ENCODE results near the gene WNT5B. TPM values are rescaled to one million over a fixed set of nuclear protein-coding genes. Genes with fewer than 3 reads are reported as not detected.

The WNT5B gene
- polyA plus RNA-seq, 1 donor (not counting 4 experiments of a cell fraction or from before 2014, with no cell fraction given), result 12.3 TPM

DNA sequence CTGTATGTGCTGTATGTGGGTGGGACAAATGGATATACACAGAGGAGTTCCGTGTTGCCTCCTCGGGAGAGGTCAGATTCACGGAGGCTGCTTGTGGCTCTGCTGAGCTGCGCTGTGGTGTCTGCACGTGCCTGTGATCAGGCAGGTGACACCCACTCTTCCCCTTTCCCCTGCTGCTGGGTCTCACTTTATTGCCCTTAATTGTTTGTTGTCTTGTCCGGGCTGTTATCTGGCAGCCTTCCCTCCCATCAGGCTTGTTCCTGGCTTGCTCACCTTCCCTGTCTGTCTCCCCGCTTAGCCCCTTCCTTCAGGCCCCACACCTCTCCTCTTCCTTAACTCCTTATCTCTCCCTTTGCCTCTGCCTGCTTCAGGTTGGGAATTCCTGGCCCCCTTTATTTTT is 13.5 kb downstream of the WNT5B start:
- Histone ChIP-seq H3K27me3 (ENCODE audit: control insufficient read depth, extremely low read depth, insufficient read depth, low read length) (no peaks in the 10 kb centered on the region), H3K9me1 (ENCODE audit: control insufficient read depth, extremely low read depth, insufficient read depth, low read length) (peaks cover 2% of the 10 kb centered on the region), H3K9ac (ENCODE audit: control insufficient read depth, extremely low read depth, insufficient read depth, low read length) (no peak overlapping the region), H3K36me3 (ENCODE audit: control insufficient read depth in 2 of 2, extremely low read depth in 1 of 2, insufficient read depth in 2 of 2, low read length in 2 of 2) (peaks cover 2 to 4% of the 10 kb centered on the region in 2 experiments), H3K27ac (ENCODE audit: control insufficient read depth, insufficient read depth, low read length) (no peak overlapping the region), H3K9me3 (ENCODE audit: control insufficient read depth, low read depth, low read length) (no peaks in the 10 kb centered on the region), H2AFZ (ENCODE audit: control insufficient read depth, low read length) (no peak overlapping the region), H3K4me1 (ENCODE audit: control insufficient read depth, extremely low read depth, insufficient read depth, low read length) (peaks cover 9% of the 10 kb centered on the region), H4K20me1 (ENCODE audit: control insufficient read depth, extremely low read depth, insufficient read depth, low read length) (no peaks in the 10 kb centered on the region), H3K4me2 (ENCODE audit: control insufficient read depth, extremely low read depth, insufficient read depth, low read depth, low read length) (no peak overlapping the region), H3K79me2 (ENCODE audit: control insufficient read depth, insufficient read depth, low read length) (no peaks in the 10 kb centered on the region), H3K4me3 (ENCODE audit: control insufficient read depth in 2 of 3, extremely low read depth in 1 of 3, insufficient read depth in 2 of 3, low read depth in 1 of 3, low read length in 3 of 3) (no peak overlapping the region)
- TF ChIP-seq, protein P1, sequence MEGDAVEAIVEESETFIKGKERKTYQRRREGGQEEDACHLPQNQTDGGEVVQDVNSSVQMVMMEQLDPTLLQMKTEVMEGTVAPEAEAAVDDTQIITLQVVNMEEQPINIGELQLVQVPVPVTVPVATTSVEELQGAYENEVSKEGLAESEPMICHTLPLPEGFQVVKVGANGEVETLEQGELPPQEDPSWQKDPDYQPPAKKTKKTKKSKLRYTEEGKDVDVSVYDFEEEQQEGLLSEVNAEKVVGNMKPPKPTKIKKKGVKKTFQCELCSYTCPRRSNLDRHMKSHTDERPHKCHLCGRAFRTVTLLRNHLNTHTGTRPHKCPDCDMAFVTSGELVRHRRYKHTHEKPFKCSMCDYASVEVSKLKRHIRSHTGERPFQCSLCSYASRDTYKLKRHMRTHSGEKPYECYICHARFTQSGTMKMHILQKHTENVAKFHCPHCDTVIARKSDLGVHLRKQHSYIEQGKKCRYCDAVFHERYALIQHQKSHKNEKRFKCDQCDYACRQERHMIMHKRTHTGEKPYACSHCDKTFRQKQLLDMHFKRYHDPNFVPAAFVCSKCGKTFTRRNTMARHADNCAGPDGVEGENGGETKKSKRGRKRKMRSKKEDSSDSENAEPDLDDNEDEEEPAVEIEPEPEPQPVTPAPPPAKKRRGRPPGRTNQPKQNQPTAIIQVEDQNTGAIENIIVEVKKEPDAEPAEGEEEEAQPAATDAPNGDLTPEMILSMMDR (optimal IDR thresholded peaks at IDR 0.05 in 1 of 3, IDR thresholded peaks at IDR 0.05 in 1 of 3, conservative IDR thresholded peaks at IDR 0.05 in 1 of 3; ENCODE audit: extremely low read depth in 1 of 3, insufficient read depth in 2 of 3, low read length in 3 of 3), result no peak
- TF ChIP-seq EZH2 (IDR thresholded peaks at IDR 0.05; ENCODE audit: low read length), result no peak
- DNase-seq (ENCODE audit: low read depth, low spot score) (no peak), FAIRE-seq (no peak)
- dilution Hi-C loops (cut with MboI; ENCODE audit: extremely low pct_ligation_motif_present, low sequenced_read_pairs), result no loop called here

DNA sequence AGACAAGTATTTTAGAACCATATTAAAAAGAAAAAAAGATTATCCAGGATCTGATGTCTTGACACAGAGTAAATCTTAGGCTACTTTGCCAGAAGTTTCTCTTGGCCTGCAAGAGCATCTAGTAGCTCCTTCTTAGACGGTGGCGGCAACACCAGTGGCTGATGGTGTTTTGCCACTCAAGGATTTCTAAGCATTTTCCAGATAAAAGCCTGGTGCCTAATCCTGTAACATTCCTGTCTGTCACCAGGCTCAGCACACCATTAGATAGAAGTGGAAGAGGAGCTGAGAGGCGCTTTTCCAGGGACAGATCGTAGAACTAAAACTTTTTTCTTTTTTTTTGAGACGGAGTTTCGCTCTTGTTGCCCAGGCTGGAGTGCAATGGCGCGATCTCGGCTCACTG is 14.0 kb downstream of the WNT5B start:
- Histone ChIP-seq H3K36me3 (ENCODE audit: control insufficient read depth in 2 of 2, extremely low read depth in 1 of 2, insufficient read depth in 2 of 2, low read length in 2 of 2) (peaks cover 2 to 4% of the 10 kb centered on the region in 2 experiments), H2AFZ (ENCODE audit: control insufficient read depth, low read length) (no peak overlapping the region), H3K4me3 (ENCODE audit: control insufficient read depth in 2 of 3, extremely low read depth in 1 of 3, insufficient read depth in 2 of 3, low read depth in 1 of 3, low read length in 3 of 3) (no peak overlapping the region), H3K9me1 (ENCODE audit: control insufficient read depth, extremely low read depth, insufficient read depth, low read length) (peaks cover 2% of the 10 kb centered on the region), H3K4me2 (ENCODE audit: control insufficient read depth, extremely low read depth, insufficient read depth, low read depth, low read length) (no peak overlapping the region), H3K9me3 (ENCODE audit: control insufficient read depth, low read depth, low read length) (no peaks in the 10 kb centered on the region), H3K27ac (ENCODE audit: control insufficient read depth, insufficient read depth, low read length) (no peak overlapping the region), H3K79me2 (ENCODE audit: control insufficient read depth, insufficient read depth, low read length) (no peaks in the 10 kb centered on the region), H3K27me3 (ENCODE audit: control insufficient read depth, extremely low read depth, insufficient read depth, low read length) (no peaks in the 10 kb centered on the region), H3K9ac (ENCODE audit: control insufficient read depth, extremely low read depth, insufficient read depth, low read length) (no peak overlapping the region), H3K4me1 (ENCODE audit: control insufficient read depth, extremely low read depth, insufficient read depth, low read length) (peaks cover 9% of the 10 kb centered on the region), H4K20me1 (ENCODE audit: control insufficient read depth, extremely low read depth, insufficient read depth, low read length) (no peaks in the 10 kb centered on the region)
- dilution Hi-C loops (cut with MboI; ENCODE audit: extremely low pct_ligation_motif_present, low sequenced_read_pairs), result no loop called here
- FAIRE-seq (no peak), DNase-seq (ENCODE audit: low read depth, low spot score) (no peak)
- no peak for TF ChIP-seq EZH2 (IDR thresholded peaks at IDR 0.05; ENCODE audit: low read length)
- TF ChIP-seq, protein P1 (optimal IDR thresholded peaks at IDR 0.05 in 1 of 3, IDR thresholded peaks at IDR 0.05 in 1 of 3, conservative IDR thresholded peaks at IDR 0.05 in 1 of 3; ENCODE audit: extremely low read depth in 1 of 3, insufficient read depth in 2 of 3, low read length in 3 of 3), result no peak

All from keratinocyte (primary cell).